GM23338 (cell line): ENCODE data around the gene SLC6A12. TPM values are rescaled to one million over a fixed set of nuclear protein-coding genes. Genes with fewer than 3 reads are reported as not detected.

ENCODE experiments used
- ATAC-seq: fragments of 200-7000 bp; cut with Tn5 transposase; 3 replicates; pipeline ENCODE4 v1.9.1; 2020
- DNase-seq: peaks from one replicate; pipeline ENCODE4 v3.0.0-alpha.2; 2015; ENCODE audit warnings: low spot score
- H2AFZ ChIP-seq: fragments of 200-600 bp; sonication (generic); 2 replicates; pipeline ENCODE4 v1.8.0; 2016; ENCODE audit warnings: antibody characterized with exemption, mild to moderate bottlenecking, moderate library complexity
- H3F3A ChIP-seq: fragments of 200-600 bp; sonication (generic); replicated peaks from 2 replicates; pipeline ENCODE4 v1.8.0; 2017; ENCODE audit warnings: antibody characterized with exemption, mixed run types, low read depth
- H3K27ac ChIP-seq: fragments of 200-600 bp; sonication (generic); 2 replicates; pipeline ENCODE4 v1.6.1; 2016; ENCODE audit warnings: low read depth
- H3K27me3 ChIP-seq: fragments of 200-600 bp; sonication (generic); 2 replicates; pipeline ENCODE4 v1.8.0; 2016; ENCODE audit warnings: mild to moderate bottlenecking, mixed run types, moderate library complexity; ENCODE audit not compliant: insufficient read depth
- H3K36me3 ChIP-seq: fragments of 200-600 bp; sonication (generic); 2 replicates; pipeline ENCODE4 v1.8.0; 2016; ENCODE audit warnings: mild to moderate bottlenecking; ENCODE audit not compliant: insufficient read depth
- H3K4me1 ChIP-seq: fragments of 200-600 bp; sonication (generic); 2 replicates; pipeline ENCODE4 v1.8.0; 2016; ENCODE audit warnings: mild to moderate bottlenecking, moderate library complexity; ENCODE audit not compliant: insufficient read depth
- H3K4me2 ChIP-seq: fragments of 200-600 bp; sonication (generic); 2 replicates; pipeline ENCODE4 v1.7.1; 2017; ENCODE audit warnings: mixed run types
- H3K4me3 ChIP-seq: fragments of 200-600 bp; sonication (generic); 2 replicates; pipeline ENCODE4 v1.6.1; 2016; ENCODE audit warnings: mixed run types
- H3K79me2 ChIP-seq: fragments of 200-600 bp; sonication (generic); replicated peaks from 2 replicates; pipeline ENCODE4 v1.8.0; 2017; ENCODE audit warnings: mild to moderate bottlenecking; ENCODE audit not compliant: insufficient read depth
- H3K9me2 ChIP-seq: fragments of 200-600 bp; sonication (generic); 2 replicates; pipeline ENCODE4 v1.8.0; 2017; ENCODE audit not compliant: insufficient read depth
- H4K20me1 ChIP-seq: fragments of 200-600 bp; sonication (generic); replicated peaks from 2 replicates; pipeline ENCODE4 v1.8.0; 2017; ENCODE audit warnings: mild to moderate bottlenecking; ENCODE audit not compliant: insufficient read depth
- H3K27ac Mint-ChIP-seq: 2 replicates; pipeline ENCODE4 v1.8.0; 2020; ENCODE audit warnings: inconsistent platforms, mild to moderate bottlenecking, moderate library complexity, mixed read lengths
- H3K27me3 Mint-ChIP-seq: 3 replicates; pipeline ENCODE4 v1.8.0; 2022; ENCODE audit warnings: low read depth, mild to moderate bottlenecking, moderate library complexity, mixed read lengths, inconsistent platforms; ENCODE audit not compliant: insufficient read depth, poor library complexity
- H3K36me3 Mint-ChIP-seq: 3 replicates; pipeline ENCODE4 v1.8.0; 2021; ENCODE audit warnings: low read depth, mild to moderate bottlenecking, inconsistent platforms, moderate library complexity, mixed read lengths
- H3K4me1 Mint-ChIP-seq: 3 replicates; pipeline ENCODE4 v1.8.0; 2020; ENCODE audit warnings: mild to moderate bottlenecking, inconsistent platforms, mixed read lengths
- H3K4me3 Mint-ChIP-seq: 3 replicates; pipeline ENCODE4 v1.8.0; 2021; ENCODE audit warnings: moderate library complexity, mild to moderate bottlenecking, inconsistent platforms, mixed read lengths
- H3K9me3 Mint-ChIP-seq: 3 replicates; pipeline ENCODE4 v1.8.0; 2020; ENCODE audit warnings: moderate library complexity, mild to moderate bottlenecking, inconsistent platforms, mixed read lengths
- CREB1 ChIP-seq: fragments of 250-450 bp; sonication (Bioruptor Pico); IDR thresholded peaks from 2 replicates; pipeline ENCODE4 v1.5.0; 2020; ENCODE audit warnings: low read depth, mild to moderate bottlenecking, moderate library complexity
- CTCF ChIP-seq, 2 experiments: fragments of 200-600 bp in 1 of 2; sonication (generic) in 1 of 2; conservative IDR thresholded peaks; 2 replicates each; pipeline versions ENCODE4 v1.5.1 to v1.6.1; 2016 to 2017; ENCODE audit warnings: antibody characterized with exemption in 2 of 2, low read depth in 2 of 2, mild to moderate bottlenecking in 2 of 2, moderate library complexity in 1 of 2
- ETS1 ChIP-seq: IDR thresholded peaks from 2 replicates; pipeline ENCODE4 v1.6.1; 2016; ENCODE audit warnings: antibody characterized with exemption
- EZH2 ChIP-seq: fragments of 200-600 bp; sonication (generic); IDR thresholded peaks from one replicate; pipeline ENCODE4 v1.8.0; 2017; ENCODE audit warnings: antibody characterized with exemption, mild to moderate bottlenecking, low read depth; ENCODE audit not compliant: unreplicated experiment
- EZH2phosphoT487 ChIP-seq: fragments of 200-600 bp; sonication (generic); IDR thresholded peaks from one replicate; pipeline ENCODE4 v1.8.1; 2018; ENCODE audit warnings: antibody characterized with exemption; ENCODE audit not compliant: unreplicated experiment
- JUNB ChIP-seq: IDR thresholded peaks from one replicate; pipeline ENCODE4 v1.6.1; 2016; ENCODE audit warnings: antibody characterized with exemption; ENCODE audit not compliant: unreplicated experiment
- NANOG ChIP-seq: IDR thresholded peaks from 2 replicates; pipeline ENCODE4 v1.6.1; 2016; ENCODE audit warnings: antibody characterized with exemption, borderline replicate concordance
- POLR2AphosphoS5 ChIP-seq: IDR thresholded peaks from 2 replicates; pipeline ENCODE4 v1.6.1; 2016; ENCODE audit warnings: antibody characterized with exemption, low read depth
- REST ChIP-seq: IDR thresholded peaks from one replicate; pipeline ENCODE4 v1.6.1; 2018; ENCODE audit warnings: antibody characterized with exemption; ENCODE audit not compliant: unreplicated experiment
- STAT1 ChIP-seq: IDR thresholded peaks from one replicate; pipeline ENCODE4 v1.6.1; 2016; ENCODE audit warnings: antibody characterized with exemption; ENCODE audit not compliant: unreplicated experiment
- ZNF114 ChIP-seq: fragments of 250-450 bp; sonication (Bioruptor Pico); IDR thresholded peaks from 2 replicates; pipeline ENCODE4 v1.5.0; 2020; ENCODE audit warnings: mild to moderate bottlenecking, moderate library complexity
- ZNF331 ChIP-seq: fragments of 250-450 bp; sonication (Bioruptor Pico); IDR thresholded peaks from 2 replicates; pipeline ENCODE4 v1.5.0; 2020; ENCODE audit warnings: low read depth, mild to moderate bottlenecking, moderate library complexity
- ZNF462 ChIP-seq: fragments of 250-450 bp; sonication (Bioruptor Pico); IDR thresholded peaks from 2 replicates; pipeline ENCODE4 v1.5.0; 2020; ENCODE audit warnings: mild to moderate bottlenecking, moderate library complexity
- polyA plus RNA-seq: library from polyadenylated mRNA; unstranded; fragments of >200 nt; fragmentation: Nextera tagmentation; extraction: Ambion mirVana; gene quantifications from 2 replicates; pipeline ENCODE4 v1.2.1, GENCODE V29; 2016
- total RNA-seq: library from RNA; depleted of rRNA; stranded (reverse); fragments of >200 nt; shearing (Covaris generic); gene quantifications from 2 replicates; pipeline ENCODE4 v1.2.3, GENCODE V29; 2014

Gene SLC6A12
- total and polyA plus RNA-seq, 2 experiments from 2014 or later: 0.56 TPM; not detected in 1

DNA sequence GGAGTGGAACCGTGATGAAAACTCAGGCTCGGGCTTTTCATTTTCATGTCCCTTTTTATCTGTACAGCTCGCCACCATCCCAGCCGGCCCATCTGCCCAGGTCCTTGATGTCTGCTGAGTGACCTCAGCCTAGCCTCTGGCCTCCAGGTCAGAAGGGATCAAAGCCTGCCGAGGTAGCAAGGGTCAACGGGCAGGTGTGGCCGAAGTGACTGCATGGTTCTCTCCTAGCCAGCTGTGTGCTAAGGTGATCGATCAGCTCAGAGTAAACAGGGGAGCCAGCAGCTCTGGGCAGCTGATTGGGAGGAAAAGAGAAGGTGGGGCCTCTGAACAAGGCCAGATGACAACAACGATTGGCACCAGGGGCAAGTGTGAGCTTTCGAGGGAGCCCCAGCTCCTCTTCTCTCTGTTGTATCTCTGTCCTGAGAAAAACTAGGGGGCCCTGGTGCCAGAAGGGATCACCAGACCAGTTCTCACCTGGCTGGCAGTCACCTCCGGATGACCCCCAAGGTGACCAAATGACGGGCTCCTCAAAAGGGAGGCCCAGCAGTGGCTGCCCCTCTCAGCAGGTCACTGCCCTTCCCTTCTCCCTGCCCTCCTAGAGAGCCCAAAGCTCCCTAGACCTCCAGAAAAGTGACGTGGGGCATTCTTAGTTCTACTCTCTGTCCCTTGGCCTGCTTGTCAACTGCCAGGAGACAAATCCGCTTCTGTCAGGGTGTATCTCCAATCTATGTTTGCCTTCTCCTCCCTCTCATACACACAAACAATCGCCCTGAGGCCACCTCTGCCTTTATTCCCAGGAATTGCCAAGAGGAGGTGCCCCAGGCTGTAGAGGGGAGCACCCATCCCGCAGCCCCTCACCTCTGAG lies 3.4 kb downstream of the SLC6A12 start:
- no peak for TF ChIP-seq ZNF462 (CRISPR knock-in tag)
- no peak for TF ChIP-seq NANOG
- TF ChIP-seq POLR2AphosphoS5: no peak
- TF ChIP-seq EZH2phosphoT487: no peak
- TF ChIP-seq ZNF331 (CRISPR knock-in tag): no peak
- no peak for TF ChIP-seq ZNF114 (CRISPR knock-in tag)
- no peak for TF ChIP-seq REST
- TF ChIP-seq JUNB: no peak
- no peak for TF ChIP-seq CREB1 (CRISPR knock-in tag)
- no peak for TF ChIP-seq EZH2
- TF ChIP-seq ETS1: no peak
- no peak for TF ChIP-seq STAT1
- TF ChIP-seq CTCF (conservative IDR thresholded peaks at IDR 0.05; ENCODE audit: low read depth in 2 of 2): no peak
- H3F3A ChIP-seq: no peaks in the 10 kb centered on the region
- peaks cover 19% of the 10 kb centered on the region for H3K27me3 ChIP-seq
- peaks cover 31% of the 10 kb centered on the region for H3K4me1 Mint-ChIP-seq
- H3K36me3 ChIP-seq: no peaks in the 10 kb centered on the region
- no peak overlapping the region for H2AFZ ChIP-seq
- peaks cover 4% of the 10 kb centered on the region; the same call in 1 of the 3 replicates for H3K9me3 Mint-ChIP-seq
- no peak overlapping the region for H3K4me3 ChIP-seq
- H4K20me1 ChIP-seq: no peaks in the 10 kb centered on the region; the same call in 1 of the 2 replicates
- no peaks in the 10 kb centered on the region for H3K79me2 ChIP-seq
- ATAC-seq: no peak
- H3K27me3 Mint-ChIP-seq: peaks cover 14% of the 10 kb centered on the region
- no peak for DNase-seq
- peaks cover 6% of the 10 kb centered on the region; the same call in 1 of the 2 replicates for H3K4me1 ChIP-seq
- H3K27ac ChIP-seq: no peak overlapping the region
- H3K27ac Mint-ChIP-seq: no peak overlapping the region
- no peak overlapping the region for H3K4me2 ChIP-seq
- no peaks in the 10 kb centered on the region for H3K36me3 Mint-ChIP-seq
- no peaks in the 10 kb centered on the region for H3K9me2 ChIP-seq
- H3K4me3 Mint-ChIP-seq: no peak overlapping the region
